GM12874 (cell line): ENCODE measurements around the gene EFNA5.
A peak's percentile ranks its signal among the peaks of the same experiment; 100 is the strongest.

Experiments
- CTCF ChIP-seq: IDR thresholded peaks from 2 replicates; pipeline ENCODE4 v1.5.1; 2011; ENCODE audit warnings: low read depth, mild to moderate bottlenecking, control low read depth, low read length, moderate library complexity; ENCODE audit not compliant: insufficient read depth

Gene EFNA5

GRCh38 chr5:107367480-107367879 lies 303.3 kb downstream of the EFNA5 start:
- no peak for TF ChIP-seq CTCF

GRCh38 chr5:107365320-107366109 lies 305.2 kb downstream of the EFNA5 start:
- TF ChIP-seq CTCF: no peak

GRCh38 chr5:107364443-107365319 lies 306.1 kb downstream of the EFNA5 start:
- no peak for TF ChIP-seq CTCF

GRCh38 chr5:107363768-107364167 lies 307.0 kb downstream of the EFNA5 start:
- no peak for TF ChIP-seq CTCF

GRCh38 chr5:107361945-107362344 lies 308.8 kb downstream of the EFNA5 start:
- no peak for TF ChIP-seq CTCF

GRCh38 chr5:107359916-107360234 lies 310.9 kb downstream of the EFNA5 start:
- peak; percentile 17; the same call in 1 of the 2 replicates for TF ChIP-seq CTCF

- no peak for TF ChIP-seq CTCF
These were observed 311.5 kb downstream of the EFNA5 start for GRCh38 chr5:107359033-107359915.
